ENCODE data around the gene AGPAT2. TPM values are rescaled to one million over a fixed set of nuclear protein-coding genes. Genes with fewer than 3 reads are reported as not detected.

AGPAT2 gene
- total RNA-seq, 2 donors from 2014 or later: 94.2 to 275 TPM

GRCh38 chr9:136625101-136626065, 61.9 kb downstream of the AGPAT2 start:
- intact Hi-C loops (cut with DNase I): loop anchor here (5.0 kb wide), 1 partner anchor 83 kb away; no protein-coding TSS in a partner anchor
- peak; percentile 69 for ATAC-seq
- 15 to 40% methylated on average over 2 to 19 of the region's 19 CpGs for WGBS, 2 donors

DNA sequence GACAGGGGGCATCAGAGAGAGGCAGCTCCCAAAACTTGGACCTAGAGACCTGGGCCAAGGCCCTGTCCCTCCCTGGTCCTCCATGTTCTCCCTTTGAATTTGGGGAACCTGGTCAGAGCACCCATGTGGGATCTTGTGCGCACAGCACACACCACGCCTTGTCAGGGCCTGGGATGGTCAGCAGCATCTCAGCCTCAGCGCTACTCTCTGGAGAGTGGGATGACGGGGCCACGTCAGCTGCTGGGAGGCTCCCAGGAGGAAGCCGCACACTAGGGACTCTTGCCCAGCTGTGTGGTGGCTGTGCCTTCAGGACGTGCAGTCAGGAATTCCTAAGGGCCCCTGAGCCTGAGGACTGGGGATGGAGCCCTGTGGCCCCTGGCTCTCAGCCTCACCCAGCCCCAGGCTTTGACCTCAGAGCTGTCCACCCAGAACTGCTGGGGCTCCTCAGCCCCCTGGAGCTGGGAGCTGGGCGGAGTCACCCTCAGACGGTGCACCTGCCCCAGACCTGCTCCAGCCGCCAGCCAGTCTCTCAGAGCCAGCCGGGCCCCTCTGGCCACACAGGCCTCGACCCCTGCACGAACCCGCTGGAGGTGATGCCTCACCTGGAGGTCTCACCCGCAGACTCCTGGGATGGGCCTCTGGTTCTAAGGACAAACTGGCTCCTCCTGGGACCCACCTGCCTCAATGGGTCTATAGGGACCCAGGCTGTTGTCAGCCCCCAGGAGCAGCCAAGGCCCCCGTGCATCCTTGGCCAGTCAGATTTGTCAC, 62.9 kb downstream of the AGPAT2 start:
- Histone ChIP-seq H3K9me3 (no peaks in the 10 kb centered on the region), H3K4me1 (peaks cover 57% of the 10 kb centered on the region), H3K4me3 (no peak overlapping the region), H3K27me3 (no peaks in the 10 kb centered on the region), H3K27ac (peak overlapping the region; percentile 45 to 80 (median 74)), H3K36me3 (replicated peaks in 1 of 2; ENCODE audit: insufficient read depth in 1 of 2, low read depth in 2 of 2) (no peaks in the 10 kb centered on the region)
- DNase-seq (no peak), ATAC-seq (no peak)
- WGBS, 2 donors: 79 to 87% methylated on average over 6 to 15 of the region's 16 CpGs
- intact Hi-C loops (cut with DNase I): no loop called here
- no peak for TF ChIP-seq POLR2A (IDR thresholded peaks at IDR 0.05)
- TF ChIP-seq, protein P1, sequence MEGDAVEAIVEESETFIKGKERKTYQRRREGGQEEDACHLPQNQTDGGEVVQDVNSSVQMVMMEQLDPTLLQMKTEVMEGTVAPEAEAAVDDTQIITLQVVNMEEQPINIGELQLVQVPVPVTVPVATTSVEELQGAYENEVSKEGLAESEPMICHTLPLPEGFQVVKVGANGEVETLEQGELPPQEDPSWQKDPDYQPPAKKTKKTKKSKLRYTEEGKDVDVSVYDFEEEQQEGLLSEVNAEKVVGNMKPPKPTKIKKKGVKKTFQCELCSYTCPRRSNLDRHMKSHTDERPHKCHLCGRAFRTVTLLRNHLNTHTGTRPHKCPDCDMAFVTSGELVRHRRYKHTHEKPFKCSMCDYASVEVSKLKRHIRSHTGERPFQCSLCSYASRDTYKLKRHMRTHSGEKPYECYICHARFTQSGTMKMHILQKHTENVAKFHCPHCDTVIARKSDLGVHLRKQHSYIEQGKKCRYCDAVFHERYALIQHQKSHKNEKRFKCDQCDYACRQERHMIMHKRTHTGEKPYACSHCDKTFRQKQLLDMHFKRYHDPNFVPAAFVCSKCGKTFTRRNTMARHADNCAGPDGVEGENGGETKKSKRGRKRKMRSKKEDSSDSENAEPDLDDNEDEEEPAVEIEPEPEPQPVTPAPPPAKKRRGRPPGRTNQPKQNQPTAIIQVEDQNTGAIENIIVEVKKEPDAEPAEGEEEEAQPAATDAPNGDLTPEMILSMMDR (IDR thresholded peaks at IDR 0.05): no peak

More at GRCh38 chr9:136625101-136626065, 61.9 kb downstream of the AGPAT2 start:
- peak; percentile 86 to 95 (median 92) for DNase-seq
- H3K9me3 ChIP-seq: no peaks in the 10 kb centered on the region
- H3K27me3 ChIP-seq: no peaks in the 10 kb centered on the region
- no peaks in the 10 kb centered on the region for H3K36me3 ChIP-seq (replicated peaks in 1 of 2; ENCODE audit: insufficient read depth in 1 of 2, low read depth in 2 of 2)
- peaks cover 67% of the 10 kb centered on the region for H3K4me1 ChIP-seq
- peak overlapping the region; percentile 45 to 80 (median 74) for H3K27ac ChIP-seq
- no peak overlapping the region for H3K4me3 ChIP-seq
- no peak for TF ChIP-seq POLR2A (IDR thresholded peaks at IDR 0.05)
- TF ChIP-seq, protein P1 (IDR thresholded peaks at IDR 0.05): peak in 5 of 7 experiments; percentile 32 to 61 (median 60)

DNA sequence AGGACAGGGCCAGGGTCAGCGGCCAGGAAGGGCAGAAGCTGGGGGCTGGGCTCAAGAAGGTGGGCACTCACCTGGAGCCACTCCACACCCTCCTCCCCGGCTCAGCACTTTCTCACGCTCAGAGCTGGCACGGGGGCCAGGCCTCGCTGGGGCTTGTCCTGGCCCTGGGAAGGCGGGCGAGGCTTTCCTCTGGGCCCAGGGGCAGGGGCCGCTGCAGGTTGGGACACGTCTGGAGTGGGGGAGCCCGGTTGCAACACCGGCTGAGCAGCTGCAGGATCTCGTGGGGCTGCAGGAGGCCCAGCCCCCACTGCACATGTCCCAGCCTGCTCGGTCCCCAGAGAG, 63.4 kb downstream of the AGPAT2 start:
- intact Hi-C loops (cut with DNase I): no loop called here
- no peak for ATAC-seq
- TF ChIP-seq, protein P1 (IDR thresholded peaks at IDR 0.05): no peak
- no peak for TF ChIP-seq POLR2A (IDR thresholded peaks at IDR 0.05)
- Histone ChIP-seq H3K27me3 (no peaks in the 10 kb centered on the region), H3K27ac (no peak overlapping the region), H3K4me3 (no peak overlapping the region), H3K9me3 (no peaks in the 10 kb centered on the region), H3K4me1 (peaks cover 51% of the 10 kb centered on the region), H3K36me3 (replicated peaks in 1 of 2; ENCODE audit: insufficient read depth in 1 of 2, low read depth in 2 of 2) (no peaks in the 10 kb centered on the region)
- DNase-seq: no peak
- WGBS, 2 donors: 61 to 66% methylated on average over 6 to 13 of the region's 13 CpGs

MicroRNA genes within 50 kb of the gene (microRNA counts, 767-probe panel; counts per million panel counts)
- 7,893 to 12,934 counts per million in 2 donors for microRNA hsa-miR-126-3p

Small RNAs within 50 kb of the gene (microRNA-seq; reads per million reads assigned to microRNA genes)
- gene MIR126 (ENCODE audit: borderline number of aligned reads in 2 of 2, borderline replicate concordance in 2 of 2): 19,402 to 33,043 reads per million in 2 donors

Small RNAs within 50 kb of the gene (small RNA-seq; reads per million reads assigned to genes)
- gene MIR126: 131 reads per million, percentile 97 among the genes with 10 or more reads in this experiment

Other genes with a start within 250 kb of the AGPAT2 start
- 10 to 100 TPM in 1 of 2 donors, 1 to 10 TPM in 1; 8.8 to 25.4 TPM for gene INPP5E, start 247.6 kb downstream of the AGPAT2 start, total RNA-seq
- gene SEC16A, start 204.4 kb downstream of the AGPAT2 start, total RNA-seq: 10 to 100 TPM; 35.3 to 75.8 TPM
- 10 to 100 TPM; 29.6 to 65.3 TPM for gene NOTCH1, start 141.4 kb downstream of the AGPAT2 start, total RNA-seq
- gene EGFL7, start 24.5 kb downstream of the AGPAT2 start, total RNA-seq: 10 to 100 TPM; 14.8 to 47.0 TPM
- gene DIPK1B, start 25.1 kb upstream of the AGPAT2 start, total RNA-seq: 10 to 100 TPM in 1 of 2 donors, 1 to 10 TPM in 1; 2.0 to 25.7 TPM
- gene LCN10, start 55.5 kb upstream of the AGPAT2 start, total RNA-seq: 1 to 10 TPM in 1 of 2 donors, under 1 TPM in 1; 0.78 to 4.6 TPM
- gene LCN6, start 61.1 kb upstream of the AGPAT2 start, total RNA-seq: not detected
- not detected for gene LCN8, start 70.8 kb upstream of the AGPAT2 start, total RNA-seq
- gene LCN15, start 77.1 kb upstream of the AGPAT2 start, total RNA-seq: not detected
- gene TMEM141, start 103.9 kb upstream of the AGPAT2 start, total RNA-seq: 10 to 100 TPM; 45.1 to 52.1 TPM
- 10 to 100 TPM in 1 of 2 donors, 1 to 10 TPM in 1; 3.3 to 14.5 TPM for gene CCDC183, start 108.9 kb upstream of the AGPAT2 start, total RNA-seq
- 10 to 100 TPM; 69.8 to 72.8 TPM for gene RABL6, start 120.5 kb upstream of the AGPAT2 start, total RNA-seq
- gene AJM1, start 155.0 kb upstream of the AGPAT2 start, total RNA-seq: 10 to 100 TPM in 1 of 2 donors, 1 to 10 TPM in 1; 5.2 to 13.2 TPM
- gene PHPT1, start 162.0 kb upstream of the AGPAT2 start, total RNA-seq: 10 to 100 TPM; 60.6 to 65.6 TPM
- gene MAMDC4, start 164.9 kb upstream of the AGPAT2 start, total RNA-seq: 10 to 100 TPM in 1 of 2 donors, 1 to 10 TPM in 1; 6.5 to 25.7 TPM
- 100 to 1,000 TPM; 196 to 238 TPM for gene EDF1, start 178.9 kb upstream of the AGPAT2 start, total RNA-seq
- gene TRAF2, start 199.1 kb upstream of the AGPAT2 start, total RNA-seq: 10 to 100 TPM in 1 of 2 donors, 1 to 10 TPM in 1; 5.2 to 30.7 TPM

All from body of pancreas (tissue), 4 donors.